Ascending aorta (tissue), 2 donors: ENCODE data around the gene IDE. TPM values are rescaled to one million over a fixed set of nuclear protein-coding genes. Genes with fewer than 3 reads are reported as not detected.
A peak's percentile ranks its signal among the peaks of the same experiment; 100 is the strongest.
"Not testable (repeated sequence)": the region's sequence is repeated elsewhere in the genome, so short reads cannot be mapped to it uniquely, and the experiment has no call there.

Source experiments
- DNase-seq, 2 donors: peaks; one replicate each; pipeline ENCODE4 v3.0.0-alpha.2; 2019; ENCODE audit warnings: low spot score in 2 of 2
- H3K27ac ChIP-seq, 2 donors: fragments of 200-600 bp; sonication (generic); one replicate each; pipeline ENCODE4 v1.5.1; 2016 to 2017; ENCODE audit warnings: mild to moderate bottlenecking in 1 of 2
- H3K27me3 ChIP-seq: fragments of 200-600 bp; sonication (generic); one replicate; pipeline ENCODE4 v1.5.1; 2017
- H3K36me3 ChIP-seq, 2 donors: fragments of 200-600 bp; sonication (generic); one replicate each; pipeline ENCODE4 v1.5.1; 2016
- H3K4me1 ChIP-seq, 2 donors: fragments of 200-600 bp; sonication (generic); one replicate each; pipeline ENCODE4 v1.5.1; 2016 to 2017; ENCODE audit warnings: mild to moderate bottlenecking in 1 of 2
- H3K4me3 ChIP-seq, 2 donors: fragments of 200-600 bp; sonication (generic); one replicate each; pipeline ENCODE4 v1.5.1; 2016 to 2017; ENCODE audit warnings: mild to moderate bottlenecking in 1 of 2
- H3K9me3 ChIP-seq, 2 donors: fragments of 200-600 bp; sonication (generic); one replicate each; pipeline ENCODE4 v1.5.1; 2016
- CTCF ChIP-seq, 3 experiments: fragments of 200-600 bp in 2 of 3; fragments of 450-650 bp in 1 of 3; sonication (generic) in 2 of 3; IDR thresholded peaks; one replicate each; pipeline ENCODE4 v1.5.1; 2016 to 2019; ENCODE audit warnings: antibody characterized with exemption in 3 of 3, mild to moderate bottlenecking in 1 of 3, moderate library complexity in 1 of 3
- intact Hi-C: fragments of 100-400 bp; cut with DNase I; formaldehyde crosslinking; loops from one replicate; pipeline ENCODE4 v1.15.1; 2023
- total RNA-seq: library from RNA; depleted of rRNA; stranded (reverse); fragments of >200 nt; gene quantifications from one replicate; pipeline ENCODE4 v1.1.0, GENCODE V29; 2016

Gene IDE
- total RNA-seq, 1 donor from 2014 or later, result 22.7 TPM

- Histone ChIP-seq H3K27ac (peak overlapping the region; percentile 85 to 95), H3K9me3 (no peaks in the 10 kb centered on the region), H3K4me3 (peak overlapping the region; percentile 75 to 93), H3K27me3 (no peaks in the 10 kb centered on the region), H3K36me3 (peaks cover 0 to 2% of the 10 kb centered on the region in 2 donors), H3K4me1 (peaks cover 4 to 24% of the 10 kb centered on the region in 2 donors)
- DNase-seq, result no peak
- intact Hi-C loops, result loop anchor here (1.0 to 10.0 kb wide), 2 partner anchors 19 to 942 kb away; no protein-coding TSS in a partner anchor
- no peak for TF ChIP-seq CTCF (IDR thresholded peaks at IDR 0.05)
Measured at GRCh38 chr10:92572362-92573090, 1.4 kb downstream of the IDE start.

- Histone ChIP-seq H3K4me1 (peaks cover 4 to 24% of the 10 kb centered on the region in 2 donors), H3K4me3 (no peak overlapping the region), H3K27ac (no peak overlapping the region), H3K9me3 (no peaks in the 10 kb centered on the region), H3K27me3 (no peaks in the 10 kb centered on the region), H3K36me3 (peaks cover 0 to 2% of the 10 kb centered on the region in 2 donors)
- no peak for DNase-seq
- no peak for TF ChIP-seq CTCF (IDR thresholded peaks at IDR 0.05)
- intact Hi-C loops, result loop anchor here (10.0 kb wide), 1 partner anchor 943 kb away; no protein-coding TSS in a partner anchor
Measured at GRCh38 chr10:92571649-92572048, 2.2 kb downstream of the IDE start.

GRCh38 chr10:92569663-92570062 is 4.2 kb downstream of the IDE start:
- not testable (repeated sequence) for H3K4me3 ChIP-seq, H3K36me3 ChIP-seq, H3K9me3 ChIP-seq, DNase-seq, H3K27me3 ChIP-seq, H3K27ac ChIP-seq
- intact Hi-C loops, result loop anchor here (10.0 kb wide), 1 partner anchor 945 kb away; no protein-coding TSS in a partner anchor
- H3K4me1 ChIP-seq, result peaks cover 4 to 20% of the 10 kb centered on the region in 2 donors

GRCh38 chr10:92569071-92569470 is 4.8 kb downstream of the IDE start:
- Histone ChIP-seq H3K4me1 (peaks cover 4 to 18% of the 10 kb centered on the region in 2 donors), H3K4me3 (no peak overlapping the region), H3K27ac (no peak overlapping the region), H3K9me3 (no peaks in the 10 kb centered on the region), H3K27me3 (no peaks in the 10 kb centered on the region), H3K36me3 (peaks cover 0 to 2% of the 10 kb centered on the region in 2 donors)
- intact Hi-C loops, result no loop called here
- no peak for DNase-seq
- no peak for TF ChIP-seq CTCF (IDR thresholded peaks at IDR 0.05)

- no peak for DNase-seq
- Histone ChIP-seq H3K4me1 (peaks cover 4 to 18% of the 10 kb centered on the region in 2 donors), H3K36me3 (peaks cover 0 to 2% of the 10 kb centered on the region in 2 donors), H3K4me3 (no peak overlapping the region), H3K9me3 (no peaks in the 10 kb centered on the region), H3K27ac (no peak overlapping the region), H3K27me3 (no peaks in the 10 kb centered on the region)
- intact Hi-C loops, result no loop called here
- no peak for TF ChIP-seq CTCF (IDR thresholded peaks at IDR 0.05)
Measured at GRCh38 chr10:92567952-92568600, 5.8 kb downstream of the IDE start.

- no peak for DNase-seq
- no peaks in the 10 kb centered on the region for H3K4me1 ChIP-seq
- no peaks in the 10 kb centered on the region for H3K27me3 ChIP-seq
- intact Hi-C loops, result no loop called here
- no peak for TF ChIP-seq CTCF (IDR thresholded peaks at IDR 0.05)
- peaks cover 12 to 31% of the 10 kb centered on the region in 2 donors for H3K36me3 ChIP-seq
- H3K27ac ChIP-seq, result no peak overlapping the region
- no peak overlapping the region for H3K4me3 ChIP-seq
- no peaks in the 10 kb centered on the region for H3K9me3 ChIP-seq
Measured at GRCh38 chr10:92562424-92562823, 11.5 kb downstream of the IDE start.
